NCI-H2196 treated with DMSO at 0.1 percent for 48 hours (cell line): ENCODE data around the gene FICD.
"Not testable (repeated sequence)": the region's sequence is repeated elsewhere in the genome, so short reads cannot be mapped to it uniquely, and the experiment has no call there.

Source experiments
- DNase-seq: peaks from one replicate; lab custom pipeline; 2025; ENCODE audit not compliant: unreplicated experiment; lab: John Stamatoyannopoulos, UW

FICD gene

GRCh38 chr12:108514973-108515814 is at the start of gene FICD:
Gene FICD, plus strand, starts transcription at chr12:108515277. Its CDS starts 1,696 bp downstream, at chr12:108516973.
- peak; percentile 98 for DNase-seq

GRCh38 chr12:108465417-108465816 is 49.7 kb upstream of the FICD start:
- DNase-seq = no peak

GRCh38 chr12:108468196-108468968 is 46.7 kb upstream of the FICD start:
- no peak for DNase-seq

GRCh38 chr12:108473400-108474055 is 41.5 kb upstream of the FICD start:
- no peak for DNase-seq

- DNase-seq = no peak
These were observed 39.7 kb upstream of the FICD start for GRCh38 chr12:108475396-108475795.

GRCh38 chr12:108477055-108477880 is 37.8 kb upstream of the FICD start:
- DNase-seq = no peak

GRCh38 chr12:108477881-108478259 is 37.2 kb upstream of the FICD start:
- no peak for DNase-seq

GRCh38 chr12:108478611-108479206 is 36.4 kb upstream of the FICD start:
- no peak for DNase-seq

- DNase-seq = no peak
These were observed 35.6 kb upstream of the FICD start for GRCh38 chr12:108479364-108480070.

- no peak for DNase-seq
These were observed 32.3 kb upstream of the FICD start for GRCh38 chr12:108482717-108483212.

- no peak for DNase-seq
These were observed 31.6 kb upstream of the FICD start for GRCh38 chr12:108483213-108484059.

GRCh38 chr12:108484431-108484830 is 30.6 kb upstream of the FICD start:
- no peak for DNase-seq

GRCh38 chr12:108484845-108485244 is 30.2 kb upstream of the FICD start:
- no peak for DNase-seq

- DNase-seq = not testable (repeated sequence)
These were observed 29.7 kb upstream of the FICD start for GRCh38 chr12:108485371-108485770.

- DNase-seq = not testable (repeated sequence)
These were observed 28.0 kb upstream of the FICD start for GRCh38 chr12:108487029-108487428.

GRCh38 chr12:108491256-108491655 is 23.8 kb upstream of the FICD start:
- DNase-seq = no peak

- no peak for DNase-seq
These were observed 20.0 kb upstream of the FICD start for GRCh38 chr12:108495054-108495453.

GRCh38 chr12:108495823-108496579 is 19.1 kb upstream of the FICD start:
- no peak for DNase-seq
